GM12878 (cell line): ENCODE measurements around the gene RPS6KA4. TPM values are rescaled to one million over a fixed set of nuclear protein-coding genes. Genes with fewer than 3 reads are reported as not detected.

ENCODE experiments used
- ATAC-seq: fragments of 200-7000 bp; cut with Tn5 transposase; 3 replicates; pipeline ENCODE4 v1.9.1; 2020; ENCODE audit warnings: mild to moderate bottlenecking, moderate library complexity
- BruUV-seq: library from RNA; stranded (reverse); fragments of 400-500 nt; replicated peaks from 2 replicates; lab custom pipeline; 2021; lab: Mats Ljungman, UMichigan
- CTCF ChIA-PET: fragments of 300-600 bp; sonication (Branson Sonifier 250); formaldehyde crosslinking; extraction: SDS; loops from one replicate; lab custom pipeline; 2021; ENCODE audit warnings: inconsistent platforms; lab: Yijun Ruan, JAX
- POLR2A ChIA-PET: fragments of 350-600 bp; formaldehyde crosslinking; extraction: SDS; loops from one replicate; lab custom pipeline; 2021; ENCODE audit warnings: inconsistent platforms; lab: Charles Lee
- RAD21 ChIA-PET: fragments of 300-600 bp; sonication (Branson Sonifier 250); formaldehyde crosslinking; loops from one replicate; lab custom pipeline; 2023; ENCODE audit warnings: antibody characterized with exemption; ENCODE audit not compliant: unreplicated experiment; lab: Charles Lee
- SMC1A ChIA-PET: fragments of 300-600 bp; sonication (Branson Sonifier 250); formaldehyde crosslinking; loops from one replicate; lab custom pipeline; 2023; ENCODE audit not compliant: unreplicated experiment, uncharacterized antibody; lab: Charles Lee
- DNase-seq: peaks from one replicate; pipeline ENCODE4 v3.0.0-alpha.2; 2011; ENCODE audit warnings: low read depth, low spot score
- FAIRE-seq: peaks from 3 replicates; lab custom pipeline; 2011; peaks lifted over from hg19 to GRCh38; lab: Jason Lieb, UNC
- H2AFZ ChIP-seq: 2 replicates; pipeline ENCODE4 v1.6.0; 2011; ENCODE audit warnings: low read depth, low read length, control low read depth; ENCODE audit not compliant: control insufficient read depth
- H3K27ac ChIP-seq: 2 replicates; pipeline ENCODE4 v1.5.1; 2011; ENCODE audit warnings: control low read depth; ENCODE audit not compliant: control insufficient read depth, insufficient read depth
- H3K27me3 ChIP-seq, 2 experiments: replicated peaks in 1 of 2; 2 replicates each; pipeline versions ENCODE4 v1.6.0 to v1.6.1; 2011; ENCODE audit warnings: low read length in 1 of 2; ENCODE audit not compliant: control insufficient read depth in 2 of 2, insufficient read depth in 2 of 2
- H3K36me3 ChIP-seq, 2 experiments: 2 replicates each; pipeline ENCODE4 v1.5.1; 2011; ENCODE audit warnings: low read length in 1 of 2; ENCODE audit not compliant: control insufficient read depth in 2 of 2, insufficient read depth in 2 of 2
- H3K4me1 ChIP-seq: 2 replicates; pipeline ENCODE4 v1.6.1; 2011; ENCODE audit warnings: mild to moderate bottlenecking, low read length, moderate library complexity, mixed read lengths; ENCODE audit not compliant: control insufficient read depth, insufficient read depth
- H3K4me2 ChIP-seq: 2 replicates; pipeline ENCODE4 v1.6.0; 2011; ENCODE audit warnings: control low read depth; ENCODE audit not compliant: control insufficient read depth, insufficient read depth
- H3K4me3 ChIP-seq: fragments of 200-600 bp; sonication (generic); 2 replicates; pipeline ENCODE4 v1.5.1; 2016
- H3K79me2 ChIP-seq: 2 replicates; pipeline ENCODE4 v1.6.0; 2011; ENCODE audit warnings: low read length; ENCODE audit not compliant: control insufficient read depth, insufficient read depth
- H3K9ac ChIP-seq: 2 replicates; pipeline ENCODE4 v1.8.0; 2011; ENCODE audit warnings: low read length, control low read depth, mixed read lengths; ENCODE audit not compliant: control insufficient read depth, insufficient read depth
- H3K9me3 ChIP-seq: replicated peaks from 3 replicates; pipeline ENCODE4 v1.5.1; 2011; ENCODE audit warnings: mild to moderate bottlenecking, low read length; ENCODE audit not compliant: control insufficient read depth, insufficient read depth
- H4K20me1 ChIP-seq: 2 replicates; pipeline ENCODE4 v1.6.0; 2011; ENCODE audit not compliant: control insufficient read depth, insufficient read depth
- ASH2L ChIP-seq: fragments of 300-600, 200-600 bp; sonication (generic); IDR thresholded peaks from 2 replicates; pipeline ENCODE4 v1.6.1; 2017; ENCODE audit warnings: low read depth, mild to moderate bottlenecking, borderline replicate concordance
- CBX3 ChIP-seq: fragments of 200-600 bp; sonication (generic); IDR thresholded peaks from 2 replicates; pipeline ENCODE4 v1.6.1; 2016; ENCODE audit warnings: low read depth, borderline replicate concordance
- CEBPB ChIP-seq, 2 experiments: fragments of 150-350 bp in 1 of 2; IDR thresholded peaks; 2 replicates each; pipeline ENCODE4 v1.6.1; 2012 to 2014; ENCODE audit warnings: low read depth in 2 of 2, low read length in 2 of 2, borderline replicate concordance in 1 of 2, inconsistent platforms in 1 of 2
- CREB1 ChIP-seq: IDR thresholded peaks from 2 replicates; pipeline ENCODE4 v1.6.1; 2012; ENCODE audit warnings: low read depth, mild to moderate bottlenecking, inconsistent platforms
- CREM ChIP-seq: IDR thresholded peaks from 2 replicates; pipeline ENCODE4 v1.6.1; 2014; ENCODE audit warnings: antibody characterized with exemption, low read depth
- FOXK2 ChIP-seq: fragments of 450-650 bp; IDR thresholded peaks from 2 replicates; pipeline ENCODE4 v1.6.1; 2017; ENCODE audit warnings: mild to moderate bottlenecking, moderate library complexity
- HCFC1 ChIP-seq: fragments of 150-350 bp; IDR thresholded peaks from 2 replicates; pipeline ENCODE4 v1.6.1; 2014; ENCODE audit warnings: low read length
- KLF5 ChIP-seq: fragments of 450-650 bp; IDR thresholded peaks from 2 replicates; pipeline ENCODE4 v1.6.1; 2014; ENCODE audit warnings: mild to moderate bottlenecking; ENCODE audit not compliant: partially characterized antibody
- LARP7 ChIP-seq: fragments of 450-650 bp; IDR thresholded peaks from 2 replicates; pipeline ENCODE4 v1.6.1; 2017; ENCODE audit warnings: mild to moderate bottlenecking
- MEF2A ChIP-seq: IDR thresholded peaks from 2 replicates; pipeline ENCODE4 v1.6.1; 2011; ENCODE audit warnings: low read depth, mild to moderate bottlenecking, low read length, moderate library complexity; ENCODE audit not compliant: insufficient read depth
- RUNX3 ChIP-seq: IDR thresholded peaks from 2 replicates; pipeline ENCODE4 v1.6.1; 2012; ENCODE audit warnings: low read length, inconsistent platforms
- SIN3A ChIP-seq: IDR thresholded peaks from 2 replicates; pipeline ENCODE4 v1.6.1; 2012; ENCODE audit warnings: low read depth, low read length, improper control_type of control experiment
- SMARCA5 ChIP-seq: fragments of 450-650 bp; IDR thresholded peaks from 2 replicates; pipeline ENCODE4 v1.6.1; 2017; ENCODE audit warnings: mild to moderate bottlenecking
- SPI1 ChIP-seq: IDR thresholded peaks from 2 replicates; pipeline ENCODE4 v1.6.1; 2011; ENCODE audit warnings: low read depth, mild to moderate bottlenecking, low read length, moderate library complexity, borderline replicate concordance; ENCODE audit not compliant: insufficient read depth
- SREBF1 ChIP-seq: IDR thresholded peaks from 2 replicates; pipeline ENCODE4 v1.6.1; 2012; ENCODE audit warnings: mild to moderate bottlenecking, low read length
- SUZ12 ChIP-seq: fragments of 200-600 bp; sonication (generic); IDR thresholded peaks from one replicate; pipeline ENCODE4 v1.6.1; 2018; ENCODE audit warnings: antibody characterized with exemption, mild to moderate bottlenecking; ENCODE audit not compliant: unreplicated experiment
- TARDBP ChIP-seq: IDR thresholded peaks from 2 replicates; pipeline ENCODE4 v1.6.1; 2016; ENCODE audit warnings: borderline replicate concordance
- TCF3 ChIP-seq: IDR thresholded peaks from 2 replicates; pipeline ENCODE4 v1.6.1; 2012; ENCODE audit warnings: low read depth, mild to moderate bottlenecking, low read length, borderline replicate concordance; ENCODE audit not compliant: insufficient read depth
- WGBS: methylation state at CpG from one replicate; pipeline ENCODE4 v1.1.6; 2016; ENCODE audit warnings: low lambda C conversion rate; ENCODE audit not compliant: insufficient replicate concordance, insufficient coverage; ENCODE audit errors: missing lambda C conversion rate; 5-methylcytosine and 5-hydroxymethylcytosine counted together
- in situ Hi-C: fragments of 300-500 bp; cut with MboI; formaldehyde crosslinking; loops from 9 replicates; pipeline ENCODE4 v1.14.3; 2018; ENCODE audit warnings: mixed read lengths
- intact Hi-C: fragments of 100-400 bp; cut with micrococcal nuclease; formaldehyde crosslinking; loops from one replicate; pipeline ENCODE4 v1.14.2; 2022; ENCODE audit not compliant: unreplicated experiment
- polyA plus RNA-seq, 11 experiments: library from polyadenylated mRNA; depleted of rRNA in 4 of 11; unstranded in 6 of 11; stranded (reverse) in 5 of 11; fragments of >200 nt; fragmentation: Nextera tagmentation in 4 of 11; fragmentation: Illumina TruSeq in 1 of 11; extraction: Ambion mirVana in 4 of 11; extraction: Trizol in 1 of 11; gene quantifications; 1 replicate in 1 of 11; 2 replicates in 10 of 11; pipeline versions ENCODE4 v1.2.1 to v1.2.3, GENCODE V29; 2011 to 2016; ENCODE audit warnings: inconsistent platforms in 2 of 11, missing spikeins in 2 of 11, low read depth in 1 of 11
- total RNA-seq, 4 experiments: library from RNA; depleted of rRNA in 3 of 4; stranded (reverse); fragments of >200 nt in 3 of 4; fragmentation: Illumina TruSeq in 1 of 4; extraction: Trizol in 1 of 4; gene quantifications; 2 replicates each; pipeline versions ENCODE4 v1.2.1 to v1.2.3, GENCODE V29; 2013 to 2021
- TF ChIP-seq, protein P1 (sequence below): fragments of 450-650 bp; IDR thresholded peaks from 2 replicates; pipeline ENCODE4 v1.6.1; 2018; ENCODE audit warnings: borderline replicate concordance, mild to moderate bottlenecking; ENCODE audit not compliant: partially characterized antibody
- TF ChIP-seq, protein P2 (sequence below): fragments of 150-350 bp; IDR thresholded peaks from 2 replicates; pipeline ENCODE4 v1.6.1; 2016; ENCODE audit warnings: low read depth, low read length

RPS6KA4 gene
- total and polyA plus RNA-seq, 10 of the 15 experiments (the other 5 are each of a cell fraction or from before 2014, with no cell fraction given): 0.34 to 32.6 (median 11.3) TPM

DNA sequence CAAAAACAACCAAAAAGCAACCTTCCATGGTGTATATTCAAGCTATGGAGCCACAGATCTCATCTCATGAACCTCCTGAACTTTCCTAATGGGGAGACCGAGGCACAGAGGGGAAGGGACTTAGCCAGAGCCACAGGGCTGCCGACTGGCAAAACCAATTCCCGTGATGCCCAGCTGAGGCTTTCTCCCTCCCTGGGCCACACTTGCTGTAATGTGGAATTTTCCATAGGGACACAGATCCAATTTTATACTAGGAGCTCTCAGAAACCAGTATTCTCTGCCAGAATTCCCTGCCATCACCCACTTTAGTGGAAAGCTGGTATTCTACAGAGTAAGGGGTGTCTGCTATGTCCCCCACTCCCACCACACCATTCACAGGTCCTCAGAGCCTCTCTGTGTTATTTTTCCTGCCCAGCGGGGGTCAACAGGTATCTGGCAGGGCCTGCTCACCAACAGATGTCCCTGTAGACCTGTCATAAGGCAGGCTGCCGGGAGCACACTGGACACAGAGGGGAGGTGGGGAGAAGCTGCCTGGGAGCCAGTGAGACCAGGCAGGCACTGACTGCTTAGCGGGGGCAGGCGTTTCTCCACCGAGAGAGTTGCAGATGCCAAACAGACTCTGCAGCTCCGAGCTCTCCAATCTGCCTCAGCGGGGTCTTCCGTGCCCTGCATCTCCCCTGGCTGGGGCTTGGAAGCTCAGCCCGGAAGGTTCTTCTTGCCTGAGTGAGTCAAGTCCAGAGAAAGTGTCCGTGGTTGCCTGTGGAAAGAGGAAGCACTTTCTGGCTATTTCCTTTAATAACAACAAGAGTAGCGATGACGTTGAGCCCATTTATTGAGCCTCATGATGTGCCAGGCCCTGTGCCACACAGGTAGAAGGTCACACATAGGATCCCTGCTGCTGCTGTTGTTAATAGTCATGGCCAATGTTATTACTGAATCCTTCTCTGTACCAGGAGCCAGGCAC, 26.3 kb downstream of the RPS6KA4 start:
- Histone ChIP-seq H4K20me1 (no peaks in the 10 kb centered on the region), H2AFZ (no peak overlapping the region), H3K27me3 (peaks cover 0 to 2% of the 10 kb centered on the region in 2 experiments; a peak in 2 of 4 replicates), H3K4me3 (no peak overlapping the region), H3K9ac (no peak overlapping the region), H3K36me3 (no peaks in the 10 kb centered on the region), H3K9me3 (peaks cover 7% of the 10 kb centered on the region; the same call in 2 of the 3 replicates), H3K4me2 (no peak overlapping the region), H3K27ac (no peak overlapping the region), H3K4me1 (no peaks in the 10 kb centered on the region), H3K79me2 (no peaks in the 10 kb centered on the region)
- DNase-seq: no peak
- in situ Hi-C loops (no loop called here), intact Hi-C loops (no loop called here)
- TF ChIP-seq CREB1 (no peak), SREBF1 (no peak), SMARCA5 (no peak), CREM (no peak), CEBPB (IDR thresholded peaks at IDR 0.05; ENCODE audit: borderline replicate concordance in 1 of 2, low read depth in 2 of 2, low read length in 2 of 2) (no peak), HCFC1 (no peak), RUNX3 (no peak), TARDBP (no peak), SIN3A (no peak), CBX3 (no peak), SPI1 (no peak), MEF2A (no peak), ASH2L (no peak), SUZ12 (no peak), TCF3 (no peak), LARP7 (no peak), FOXK2 (no peak), KLF5 (no peak)
- TF ChIP-seq, protein P1, sequence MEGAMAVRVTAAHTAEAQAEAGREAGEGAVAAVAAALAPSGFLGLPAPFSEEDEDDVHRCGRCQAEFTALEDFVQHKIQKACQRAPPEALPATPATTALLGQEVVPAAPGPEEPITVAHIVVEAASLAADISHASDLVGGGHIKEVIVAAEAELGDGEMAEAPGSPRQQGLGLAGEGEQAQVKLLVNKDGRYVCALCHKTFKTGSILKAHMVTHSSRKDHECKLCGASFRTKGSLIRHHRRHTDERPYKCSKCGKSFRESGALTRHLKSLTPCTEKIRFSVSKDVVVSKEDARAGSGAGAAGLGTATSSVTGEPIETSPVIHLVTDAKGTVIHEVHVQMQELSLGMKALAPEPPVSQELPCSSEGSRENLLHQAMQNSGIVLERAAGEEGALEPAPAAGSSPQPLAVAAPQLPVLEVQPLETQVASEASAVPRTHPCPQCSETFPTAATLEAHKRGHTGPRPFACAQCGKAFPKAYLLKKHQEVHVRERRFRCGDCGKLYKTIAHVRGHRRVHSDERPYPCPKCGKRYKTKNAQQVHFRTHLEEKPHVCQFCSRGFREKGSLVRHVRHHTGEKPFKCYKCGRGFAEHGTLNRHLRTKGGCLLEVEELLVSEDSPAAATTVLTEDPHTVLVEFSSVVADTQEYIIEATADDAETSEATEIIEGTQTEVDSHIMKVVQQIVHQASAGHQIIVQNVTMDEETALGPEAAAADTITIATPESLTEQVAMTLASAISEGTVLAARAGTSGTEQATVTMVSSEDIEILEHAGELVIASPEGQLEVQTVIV: no peak
- TF ChIP-seq, protein P2, sequence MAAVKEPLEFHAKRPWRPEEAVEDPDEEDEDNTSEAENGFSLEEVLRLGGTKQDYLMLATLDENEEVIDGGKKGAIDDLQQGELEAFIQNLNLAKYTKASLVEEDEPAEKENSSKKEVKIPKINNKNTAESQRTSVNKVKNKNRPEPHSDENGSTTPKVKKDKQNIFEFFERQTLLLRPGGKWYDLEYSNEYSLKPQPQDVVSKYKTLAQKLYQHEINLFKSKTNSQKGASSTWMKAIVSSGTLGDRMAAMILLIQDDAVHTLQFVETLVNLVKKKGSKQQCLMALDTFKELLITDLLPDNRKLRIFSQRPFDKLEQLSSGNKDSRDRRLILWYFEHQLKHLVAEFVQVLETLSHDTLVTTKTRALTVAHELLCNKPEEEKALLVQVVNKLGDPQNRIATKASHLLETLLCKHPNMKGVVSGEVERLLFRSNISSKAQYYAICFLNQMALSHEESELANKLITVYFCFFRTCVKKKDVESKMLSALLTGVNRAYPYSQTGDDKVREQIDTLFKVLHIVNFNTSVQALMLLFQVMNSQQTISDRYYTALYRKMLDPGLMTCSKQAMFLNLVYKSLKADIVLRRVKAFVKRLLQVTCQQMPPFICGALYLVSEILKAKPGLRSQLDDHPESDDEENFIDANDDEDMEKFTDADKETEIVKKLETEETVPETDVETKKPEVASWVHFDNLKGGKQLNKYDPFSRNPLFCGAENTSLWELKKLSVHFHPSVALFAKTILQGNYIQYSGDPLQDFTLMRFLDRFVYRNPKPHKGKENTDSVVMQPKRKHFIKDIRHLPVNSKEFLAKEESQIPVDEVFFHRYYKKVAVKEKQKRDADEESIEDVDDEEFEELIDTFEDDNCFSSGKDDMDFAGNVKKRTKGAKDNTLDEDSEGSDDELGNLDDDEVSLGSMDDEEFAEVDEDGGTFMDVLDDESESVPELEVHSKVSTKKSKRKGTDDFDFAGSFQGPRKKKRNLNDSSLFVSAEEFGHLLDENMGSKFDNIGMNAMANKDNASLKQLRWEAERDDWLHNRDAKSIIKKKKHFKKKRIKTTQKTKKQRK: no peak
- SMC1A ChIA-PET: no interaction called here
- RAD21 ChIA-PET: no interaction called here
- CTCF ChIA-PET: no interaction called here
- FAIRE-seq: no peak
- WGBS: 30% methylated on average over 15 of the region's 15 CpGs
- POLR2A ChIA-PET: no interaction called here
- no peak for ATAC-seq
- no TSS peak for BruUV-seq
